GM18858 (cell line): ENCODE data around the gene TIMM17A.

Experiments
- ATAC-seq: cut with Tn5 transposase; IDR thresholded peaks from one replicate; pipeline ENCODE4 v1.9.1; 2021; ENCODE audit not compliant: unreplicated experiment

The TIMM17A gene

DNA sequence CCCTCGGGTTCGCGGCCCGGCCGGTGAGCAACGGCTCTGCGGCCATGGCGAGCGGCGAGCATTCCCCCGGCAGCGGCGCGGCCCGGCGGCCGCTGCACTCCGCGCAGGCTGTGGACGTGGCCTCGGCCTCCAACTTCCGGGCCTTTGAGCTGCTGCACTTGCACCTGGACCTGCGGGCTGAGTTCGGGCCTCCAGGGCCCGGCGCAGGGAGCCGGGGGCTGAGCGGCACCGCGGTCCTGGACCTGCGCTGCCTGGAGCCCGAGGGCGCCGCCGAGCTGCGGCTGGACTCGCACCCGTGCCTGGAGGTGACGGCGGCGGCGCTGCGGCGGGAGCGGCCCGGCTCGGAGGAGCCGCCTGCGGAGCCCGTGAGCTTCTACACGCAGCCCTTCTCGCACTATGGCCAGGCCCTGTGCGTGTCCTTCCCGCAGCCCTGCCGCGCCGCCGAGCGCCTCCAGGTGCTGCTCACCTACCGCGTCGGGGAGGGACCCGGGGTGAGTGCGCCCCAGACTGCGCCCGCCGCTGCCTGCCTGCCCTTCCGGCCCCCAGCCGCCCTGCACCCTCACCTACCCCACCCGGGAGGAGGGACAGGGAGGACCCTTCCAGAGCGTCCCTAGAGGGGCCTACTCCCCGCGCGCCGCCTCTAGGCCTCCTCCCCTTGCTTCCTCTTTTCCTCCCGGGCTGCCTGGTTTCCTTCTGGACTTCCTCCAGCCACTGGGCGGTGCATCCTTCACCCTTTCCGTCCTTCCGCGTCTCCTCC, 27.5 kb downstream of the TIMM17A start, which contains the start of gene RNPEP:
Gene RNPEP (plus strand): TSS at position 26 of the 757 bp plus-strand sequence. CDS start 19 bp downstream, at position 45.
- peak; percentile 60 for ATAC-seq

DNA sequence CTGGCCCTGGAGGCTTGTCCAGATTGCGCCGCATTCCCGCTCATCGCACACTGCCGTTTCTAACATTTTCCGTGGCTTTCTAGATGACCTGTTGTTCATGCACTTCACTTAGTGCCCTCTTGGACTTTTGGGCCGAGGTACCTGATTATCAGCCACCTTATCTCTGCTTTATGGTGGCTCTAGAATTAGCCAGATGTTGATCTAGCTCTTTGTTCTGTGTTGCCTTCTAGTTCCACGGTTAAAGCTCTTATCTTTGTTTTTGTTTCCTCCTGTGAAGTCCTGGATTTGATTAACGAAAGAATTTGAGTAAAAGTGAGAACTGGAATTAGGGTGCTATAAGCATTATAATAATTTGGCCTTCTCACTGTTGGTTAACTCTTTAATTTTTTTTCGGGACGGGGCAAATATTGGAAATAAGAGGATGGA, 28.1 kb downstream of the TIMM17A start:
- peak; percentile 15 for ATAC-seq

DNA sequence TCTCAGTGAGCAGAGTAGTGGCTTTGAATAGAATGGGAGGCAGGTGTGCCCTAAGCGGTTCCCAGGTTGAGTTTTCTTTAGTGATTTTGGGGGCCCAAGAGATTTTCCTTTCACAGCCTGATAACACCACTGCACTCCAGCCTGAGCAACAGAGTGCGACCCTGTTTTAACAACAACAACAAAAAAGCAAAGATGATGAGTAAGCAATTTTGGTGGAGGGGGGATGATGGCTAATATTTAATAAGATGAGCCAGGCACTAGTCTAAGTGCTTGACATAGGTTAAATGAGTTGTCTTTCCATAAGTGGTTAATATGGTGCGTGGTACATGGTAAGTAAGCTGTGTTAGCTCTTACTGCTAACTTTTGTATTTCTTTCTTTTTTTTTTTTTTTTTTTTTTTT, 29.1 kb downstream of the TIMM17A start:
- no peak for ATAC-seq

GRCh38 chr1:201985355-201985754, 30.1 kb downstream of the TIMM17A start:
- ATAC-seq: no peak

DNA sequence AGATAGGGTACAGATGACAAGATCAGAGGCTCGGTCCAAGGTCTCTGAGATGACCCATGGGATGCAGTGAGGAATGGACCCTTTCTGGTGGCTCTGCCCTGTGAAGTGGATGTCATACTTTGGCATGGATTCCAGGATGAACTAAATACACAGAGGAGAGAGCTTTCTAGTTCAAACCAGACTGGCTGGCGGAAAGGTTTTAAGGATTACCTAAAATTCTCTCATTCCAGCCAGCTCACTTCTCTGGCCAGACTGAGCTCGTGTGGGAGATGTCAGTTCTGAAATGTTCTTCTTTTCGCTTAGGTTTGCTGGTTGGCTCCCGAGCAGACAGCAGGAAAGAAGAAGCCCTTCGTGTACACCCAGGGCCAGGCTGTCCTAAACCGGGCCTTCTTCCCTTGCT, 33.3 kb downstream of the TIMM17A start:
- ATAC-seq: no peak

- ATAC-seq: no peak
These were observed 34.2 kb downstream of the TIMM17A start for GRCh38 chr1:201989354-201990128.

- no peak for ATAC-seq
These were observed 35.1 kb downstream of the TIMM17A start for GRCh38 chr1:201990427-201990826.

GRCh38 chr1:201999625-202000238, 44.4 kb downstream of the TIMM17A start:
- no peak for ATAC-seq

DNA sequence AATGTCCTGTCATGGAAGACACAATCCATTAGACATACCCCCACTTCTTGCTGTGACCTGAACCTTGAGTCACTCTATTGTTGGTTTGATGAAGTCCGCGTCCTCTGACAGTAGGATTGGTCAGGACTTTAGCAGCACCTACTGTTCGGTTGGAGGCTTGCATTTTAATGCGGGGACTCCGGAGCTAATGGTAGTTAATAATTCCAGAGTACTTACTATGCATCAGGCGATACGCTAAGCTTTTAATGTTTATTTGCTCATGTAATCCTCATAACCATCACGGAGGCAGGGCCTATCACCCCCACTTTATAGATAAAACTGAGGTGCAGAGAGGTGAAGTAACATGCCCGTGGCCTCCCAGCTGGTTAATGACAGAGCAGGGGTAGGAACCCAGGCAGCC, 47.2 kb downstream of the TIMM17A start:
- ATAC-seq: no peak

DNA sequence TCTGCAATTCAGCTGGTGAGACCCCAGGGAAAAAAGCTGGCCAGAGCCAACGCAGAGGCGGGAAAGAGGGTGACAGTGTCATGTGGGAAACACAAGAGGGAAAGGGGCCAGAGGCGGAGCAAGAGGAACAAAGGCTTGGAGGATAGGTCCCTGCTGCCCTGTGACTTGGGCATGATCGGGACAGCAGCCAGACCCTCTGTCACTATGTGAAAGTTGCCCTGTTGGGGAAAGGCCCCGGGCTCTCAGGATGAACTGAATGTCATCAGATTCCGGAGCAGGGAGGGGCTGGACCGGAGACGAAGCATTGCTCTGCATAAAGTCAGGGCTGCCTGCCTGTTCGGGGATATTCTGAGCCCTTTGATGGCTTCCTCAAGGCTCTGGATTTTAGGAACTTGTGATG, 49.4 kb downstream of the TIMM17A start:
- no peak for ATAC-seq

DNA sequence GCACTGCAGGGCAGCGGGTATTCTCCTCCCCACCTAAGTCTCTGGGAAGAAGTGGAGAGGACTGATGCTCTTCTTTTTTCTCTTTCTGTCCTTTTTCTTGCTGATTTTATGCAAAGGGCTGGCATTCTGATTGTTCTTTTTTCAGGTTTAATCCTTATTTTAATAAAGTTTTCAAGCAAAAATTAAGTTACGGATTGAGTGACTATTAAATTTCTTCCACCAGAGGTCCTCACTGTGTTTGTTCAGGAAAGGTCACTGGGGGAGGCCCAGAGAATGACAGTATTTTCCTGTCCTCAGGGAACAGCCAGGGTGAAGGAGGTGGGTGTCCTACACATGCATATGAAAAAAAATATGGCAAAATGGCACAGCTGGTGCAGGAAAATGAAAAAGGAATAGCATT, 50.7 kb downstream of the TIMM17A start:
- ATAC-seq: no peak

DNA sequence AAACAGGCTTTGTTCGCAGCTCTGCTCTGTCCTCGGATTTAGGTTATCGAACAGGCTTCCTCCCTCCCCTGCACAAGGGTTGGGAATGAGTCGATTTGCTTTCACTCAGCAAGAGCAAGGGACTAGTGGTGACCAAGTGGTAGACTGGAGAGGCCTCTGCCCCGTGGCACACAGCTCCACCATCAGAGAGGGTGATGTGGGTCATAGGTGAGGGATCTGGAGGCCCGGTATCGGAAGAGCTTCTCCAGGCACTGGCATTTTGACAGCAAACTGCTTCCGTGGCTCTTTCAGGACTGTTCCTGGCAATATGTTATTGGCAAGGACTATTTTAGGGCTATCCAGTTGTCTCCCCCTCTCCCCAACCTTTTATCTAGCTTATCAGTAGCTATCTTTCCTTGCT, 52.0 kb downstream of the TIMM17A start:
- ATAC-seq: no peak

DNA sequence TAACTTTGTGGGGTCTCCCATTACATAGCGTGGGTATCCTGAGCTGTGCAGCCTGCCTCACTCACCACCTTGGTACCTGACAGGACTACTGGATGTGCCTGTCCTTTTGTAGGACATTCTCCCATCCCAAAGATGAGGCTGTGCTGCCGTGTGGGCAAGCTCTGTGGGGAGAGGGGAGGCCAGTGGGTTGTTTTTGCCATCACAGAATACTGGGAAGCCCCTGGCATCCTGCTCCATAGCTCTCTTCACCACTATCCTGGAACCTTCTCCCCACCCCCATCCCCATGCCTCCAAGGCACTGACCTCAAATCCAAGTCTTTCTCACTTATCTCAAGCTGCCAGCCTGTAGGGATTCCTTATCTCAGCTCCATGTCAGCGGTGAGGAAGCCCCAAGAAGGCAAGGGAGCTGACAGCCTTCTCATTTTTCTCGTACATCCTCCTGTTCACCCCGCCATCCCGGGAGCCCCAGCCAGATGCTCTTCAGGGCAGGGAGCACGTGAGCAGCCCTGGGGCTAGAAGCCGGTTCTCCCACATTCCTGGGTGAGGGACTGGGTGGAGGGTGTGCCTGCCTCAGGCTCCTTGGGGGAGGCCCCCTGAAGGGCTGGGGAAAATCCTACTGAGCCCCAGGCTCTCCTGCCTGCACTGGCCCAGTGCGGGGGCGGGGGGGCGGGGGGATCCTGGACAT, 52.6 kb downstream of the TIMM17A start:
- no peak for ATAC-seq

DNA sequence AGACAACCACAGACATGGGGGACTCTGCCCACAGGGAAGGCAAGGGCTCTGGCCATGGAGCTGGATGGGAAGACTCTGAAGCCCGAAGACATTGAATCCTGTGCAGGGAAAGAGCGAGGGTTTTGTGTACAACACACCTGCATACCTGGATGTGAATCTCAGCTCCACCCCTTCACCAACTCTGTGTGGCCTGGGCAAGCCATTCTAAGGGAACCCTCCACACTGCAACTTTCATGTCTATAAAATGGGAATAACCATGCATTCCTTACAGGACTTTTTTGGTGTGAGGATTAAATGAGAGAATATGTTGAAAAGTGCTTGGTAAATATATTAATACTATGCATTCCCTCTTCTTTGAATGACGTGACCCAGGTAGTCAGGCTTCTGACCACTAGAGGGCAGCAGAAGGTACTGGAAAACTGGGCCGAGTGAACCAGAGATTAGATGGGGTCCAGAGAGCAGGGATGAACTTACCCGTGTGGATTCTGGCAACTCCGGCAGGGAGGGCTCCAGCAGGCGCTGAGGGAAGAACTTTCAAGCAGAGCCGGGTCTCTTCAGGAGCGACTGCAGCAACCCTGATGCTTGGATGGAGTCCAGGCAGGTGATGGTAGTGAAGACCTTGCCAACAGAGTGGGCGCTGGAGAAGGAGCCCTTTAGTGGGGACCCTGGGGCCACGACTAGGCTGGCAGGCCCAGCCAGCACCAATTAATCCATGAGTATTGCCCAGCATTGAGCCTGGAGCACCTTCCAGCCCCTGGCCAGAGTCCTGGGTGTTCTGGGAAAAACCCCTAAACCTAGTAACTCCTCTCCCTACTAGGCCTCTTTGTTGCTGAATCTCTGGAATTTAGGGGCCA, 54.2 kb downstream of the TIMM17A start:
- no peak for ATAC-seq

- ATAC-seq: no peak
These were observed 55.1 kb downstream of the TIMM17A start, which contains the start of gene ELF3 for GRCh38 chr1:202010180-202011015. ELF3 (plus strand) TSS chr1:202010587; CDS start chr1:202011137, 550 bp downstream.

DNA sequence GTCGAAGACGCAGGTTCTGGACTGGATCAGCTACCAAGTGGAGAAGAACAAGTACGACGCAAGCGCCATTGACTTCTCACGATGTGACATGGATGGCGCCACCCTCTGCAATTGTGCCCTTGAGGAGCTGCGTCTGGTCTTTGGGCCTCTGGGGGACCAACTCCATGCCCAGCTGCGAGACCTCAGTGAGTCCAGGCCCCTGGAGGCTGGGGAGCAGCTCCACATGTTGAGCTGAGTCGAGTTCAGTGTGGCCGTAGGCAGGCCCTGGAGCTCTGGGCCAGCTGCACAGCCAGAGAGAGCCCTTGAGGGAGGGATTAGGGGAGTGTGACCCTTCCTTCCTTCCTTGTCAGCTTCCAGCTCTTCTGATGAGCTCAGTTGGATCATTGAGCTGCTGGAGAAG, 56.7 kb downstream of the TIMM17A start:
- no peak for ATAC-seq

DNA sequence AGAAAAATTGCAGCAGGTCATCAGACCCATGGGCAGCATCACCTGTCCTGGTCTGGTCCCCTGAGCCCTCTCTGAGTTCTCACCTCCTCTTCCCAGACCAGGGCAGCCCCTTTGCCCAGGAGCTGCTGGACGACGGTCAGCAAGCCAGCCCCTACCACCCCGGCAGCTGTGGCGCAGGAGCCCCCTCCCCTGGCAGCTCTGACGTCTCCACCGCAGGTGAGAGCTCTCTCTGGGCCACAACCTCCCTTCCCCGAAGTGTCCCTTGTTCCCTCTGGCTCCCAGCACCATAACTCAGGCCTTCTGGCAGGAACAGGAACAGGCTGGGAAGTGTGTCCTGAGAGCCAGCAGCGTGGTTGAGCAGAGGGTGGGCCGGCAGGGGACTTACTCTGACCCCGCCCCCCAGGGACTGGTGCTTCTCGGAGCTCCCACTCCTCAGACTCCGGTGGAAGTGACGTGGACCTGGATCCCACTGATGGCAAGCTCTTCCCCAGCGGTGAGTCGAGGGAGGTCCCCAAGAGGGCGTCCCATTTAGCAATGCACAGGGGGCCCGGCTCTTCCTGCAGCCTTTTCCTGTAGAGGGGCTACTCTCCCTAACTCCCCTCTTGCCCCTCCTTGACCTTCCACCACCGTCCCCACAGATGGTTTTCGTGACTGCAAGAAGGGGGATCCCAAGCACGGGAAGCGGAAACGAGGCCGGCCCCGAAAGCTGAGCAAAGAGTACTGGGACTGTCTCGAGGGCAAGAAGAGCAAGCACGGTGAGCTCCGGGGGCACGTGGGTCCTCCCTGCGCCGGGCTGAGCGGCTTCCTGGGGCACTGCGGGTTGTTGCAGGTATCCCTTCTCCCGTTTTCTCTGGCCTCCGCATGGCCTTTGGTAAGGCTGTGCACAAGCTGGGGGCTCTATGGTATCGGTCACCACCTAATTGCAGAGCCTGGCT, 57.5 kb downstream of the TIMM17A start:
- no peak for ATAC-seq

DNA sequence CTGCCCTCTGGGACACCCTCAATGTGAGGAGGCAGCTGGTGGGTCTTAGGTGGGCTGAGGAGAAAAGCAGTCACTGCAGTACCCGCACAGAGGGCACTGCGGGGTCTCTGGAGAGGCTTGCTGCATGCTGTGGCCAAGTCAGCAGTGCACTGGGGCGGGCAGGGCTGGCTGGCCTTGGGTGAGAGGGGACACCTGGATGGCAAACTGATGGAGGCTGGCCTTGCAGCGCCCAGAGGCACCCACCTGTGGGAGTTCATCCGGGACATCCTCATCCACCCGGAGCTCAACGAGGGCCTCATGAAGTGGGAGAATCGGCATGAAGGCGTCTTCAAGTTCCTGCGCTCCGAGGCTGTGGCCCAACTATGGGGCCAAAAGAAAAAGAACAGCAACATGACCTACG, 58.3 kb downstream of the TIMM17A start:
- ATAC-seq: no peak
